Subcutaneous adipose tissue (tissue), 4 donors: Measurements from ENCODE around the gene ANTXR1. TPM values are rescaled to one million over a fixed set of nuclear protein-coding genes. Genes with fewer than 3 reads are reported as not detected.

Source experiments
- CTCF ChIP-seq: fragments of 450-650 bp; IDR thresholded peaks from one replicate; pipeline ENCODE4 v1.5.1; 2016; ENCODE audit warnings: low read depth, mild to moderate bottlenecking, control low read depth, antibody characterized with exemption, moderate library complexity
- total RNA-seq, 4 donors: library from RNA; depleted of rRNA; stranded (reverse); fragments of >200 nt; gene quantifications; one replicate each; pipeline ENCODE4 v1.1.0, GENCODE V29; 2016

The ANTXR1 gene
- total RNA-seq, 4 donors from 2014 or later = 45.4 to 88.7 (median 67.0) TPM

GRCh38 chr2:69089266-69089665 is 76.3 kb downstream of the ANTXR1 start:
- TF ChIP-seq CTCF = no peak

- TF ChIP-seq CTCF = no peak
Measured at GRCh38 chr2:69089998-69090397, 77.0 kb downstream of the ANTXR1 start.

- TF ChIP-seq CTCF = no peak
Measured at GRCh38 chr2:69090820-69091219, 77.8 kb downstream of the ANTXR1 start.

GRCh38 chr2:69092857-69093256 is 79.9 kb downstream of the ANTXR1 start:
- TF ChIP-seq CTCF = no peak

GRCh38 chr2:69095305-69095704 is 82.3 kb downstream of the ANTXR1 start:
- no peak for TF ChIP-seq CTCF

GRCh38 chr2:69096326-69097095 is 83.5 kb downstream of the ANTXR1 start:
- TF ChIP-seq CTCF = no peak

- no peak for TF ChIP-seq CTCF
Measured at GRCh38 chr2:69097148-69097610, 84.2 kb downstream of the ANTXR1 start.
